Astrocyte of the cerebellum (primary cell): ENCODE measurements around the gene PAFAH1B1.
"Not testable (repeated sequence)": the region's sequence is repeated elsewhere in the genome, so short reads cannot be mapped to it uniquely, and the experiment has no call there.

Experiments
- DNase-seq: peaks from one replicate; pipeline ENCODE4 v3.0.0-alpha.2; 2011; ENCODE audit warnings: low read depth
- H3K4me3 ChIP-seq: 2 replicates; pipeline ENCODE4 v1.5.1; 2011; ENCODE audit warnings: mild to moderate bottlenecking, low read depth, low read length, moderate library complexity
- CTCF ChIP-seq: IDR thresholded peaks from 2 replicates; pipeline ENCODE4 v1.5.1; 2012; ENCODE audit warnings: low read length, low read depth, moderate library complexity, mild to moderate bottlenecking; ENCODE audit errors: missing control alignments
- in situ Hi-C: cut with HindIII; loops from 2 replicates; pipeline ENCODE4 v1.10.0; 2017; ENCODE audit warnings: low sequenced_read_pairs

The PAFAH1B1 gene

DNA sequence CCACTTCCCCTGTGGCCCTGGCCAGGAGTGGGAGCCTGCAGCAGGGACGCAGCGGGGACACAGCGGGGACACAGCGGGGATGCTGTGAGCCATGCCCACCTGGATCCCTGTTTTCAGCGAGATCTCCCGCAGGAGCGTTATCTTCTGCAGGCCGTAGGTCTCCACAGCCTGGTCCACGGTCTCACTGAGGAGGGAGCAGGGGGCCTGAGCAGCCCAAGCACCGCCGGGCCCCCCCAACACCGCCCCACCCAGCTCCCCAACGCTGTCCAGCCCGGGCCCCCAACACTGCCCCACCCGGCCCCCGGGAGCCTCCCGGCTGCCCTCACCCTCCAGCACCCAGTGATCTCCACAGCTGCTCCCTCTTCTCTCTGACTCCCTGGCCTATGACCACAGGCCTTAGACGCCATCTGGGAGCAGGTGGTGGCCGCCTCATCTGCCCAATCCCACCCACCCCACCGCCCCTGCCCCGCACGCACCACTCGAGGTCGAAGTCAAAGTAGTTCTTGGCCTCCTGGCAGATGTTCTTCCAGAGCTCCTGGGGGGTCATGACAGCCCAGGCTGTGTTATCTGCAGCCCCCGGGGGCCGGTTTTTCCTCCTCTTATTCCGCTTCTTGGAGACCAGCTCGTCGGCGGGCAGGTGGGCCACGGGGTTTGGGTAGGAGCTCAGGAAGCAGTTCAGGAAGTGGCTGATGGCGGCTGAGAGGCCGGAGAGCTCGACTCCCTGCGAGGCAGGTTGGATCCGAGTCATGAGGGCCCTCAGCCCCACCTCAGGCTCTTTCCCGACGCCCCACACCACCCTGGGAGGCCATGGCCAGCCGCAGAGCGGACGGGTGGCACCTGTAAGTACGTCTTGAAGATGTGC, 101.2 kb downstream of the PAFAH1B1 start:
- in situ Hi-C loops: no loop called here
- no peak for TF ChIP-seq CTCF
- no peak overlapping the region for H3K4me3 ChIP-seq
- no peak for DNase-seq

DNA sequence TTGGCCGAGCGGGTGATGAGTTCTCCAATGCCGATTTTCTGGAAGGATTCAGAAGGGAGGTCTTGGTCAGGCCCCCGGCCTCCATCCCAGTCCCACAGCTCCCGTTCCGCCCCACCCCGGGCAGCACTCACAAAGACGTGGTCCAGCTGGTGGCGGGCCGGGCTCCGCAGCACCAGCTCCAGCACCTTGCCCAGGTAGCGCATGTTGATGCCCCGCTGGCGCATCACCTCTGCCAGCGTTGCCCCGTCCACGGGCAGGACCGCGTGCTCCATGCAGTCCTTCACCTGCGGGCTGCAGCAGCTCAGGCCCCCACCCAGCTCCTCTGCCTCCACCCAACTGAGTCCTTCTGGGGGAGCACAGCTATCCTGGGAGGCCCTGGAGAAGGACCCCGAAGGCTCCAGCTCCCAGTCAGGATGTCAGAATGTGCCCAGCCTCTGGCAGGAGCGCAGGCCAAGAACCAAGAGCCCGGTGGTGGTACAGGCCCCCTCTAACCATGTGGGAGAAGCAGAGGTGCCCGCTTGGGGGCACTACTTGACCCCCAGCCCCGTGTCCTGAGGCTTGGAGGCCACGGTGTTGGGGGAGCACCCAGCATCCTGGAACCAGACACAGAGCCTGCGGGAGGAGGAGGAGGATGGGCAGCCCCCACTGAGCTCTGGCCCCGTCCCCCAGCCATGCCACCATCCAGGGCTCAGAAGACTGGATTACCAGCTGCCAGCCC, 101.9 kb downstream of the PAFAH1B1 start:
- H3K4me3 ChIP-seq: no peak overlapping the region
- in situ Hi-C loops: no loop called here
- no peak for DNase-seq
- TF ChIP-seq CTCF: no peak

DNA sequence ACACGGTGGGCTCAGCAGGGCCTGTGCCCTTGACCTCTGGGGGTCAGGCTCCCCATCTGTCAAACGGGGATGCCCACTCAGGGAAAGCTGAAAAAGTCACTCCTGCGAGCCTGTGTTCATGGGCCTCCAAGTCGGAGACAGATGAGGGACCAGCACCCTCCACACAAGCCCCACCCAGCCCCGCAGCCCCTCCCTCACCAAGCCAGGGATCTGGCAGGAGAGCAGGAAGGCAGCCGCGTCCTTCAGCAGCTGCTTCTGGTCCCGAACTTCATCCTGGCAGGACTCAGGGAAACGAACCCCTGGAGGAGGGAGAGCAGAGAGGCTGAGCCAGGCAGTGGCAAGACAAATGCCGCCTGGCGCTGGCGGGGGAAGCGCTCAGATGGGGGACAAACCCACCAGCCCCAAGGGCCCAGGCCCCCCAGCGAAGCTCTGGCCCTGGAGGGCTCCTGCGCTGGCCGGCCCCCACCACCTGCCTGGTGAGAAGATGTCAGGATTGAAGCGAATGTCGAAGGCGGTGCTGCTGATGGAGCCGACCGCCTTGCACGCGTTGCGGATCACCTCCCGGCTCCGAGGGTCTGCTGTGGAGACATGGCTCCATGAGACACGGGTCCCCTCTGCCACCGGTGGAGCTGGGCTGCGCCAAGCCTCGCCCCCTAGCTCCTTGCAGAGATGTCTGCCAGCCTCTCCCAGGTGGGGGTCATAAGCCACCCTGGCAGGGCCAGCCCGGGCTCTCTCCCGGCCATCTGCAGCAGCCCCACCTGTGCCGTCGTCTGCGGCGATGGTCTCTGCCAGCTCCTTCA, 102.7 kb downstream of the PAFAH1B1 start:
- no peak for DNase-seq
- no peak for TF ChIP-seq CTCF
- in situ Hi-C loops: no loop called here
- no peak overlapping the region for H3K4me3 ChIP-seq

DNA sequence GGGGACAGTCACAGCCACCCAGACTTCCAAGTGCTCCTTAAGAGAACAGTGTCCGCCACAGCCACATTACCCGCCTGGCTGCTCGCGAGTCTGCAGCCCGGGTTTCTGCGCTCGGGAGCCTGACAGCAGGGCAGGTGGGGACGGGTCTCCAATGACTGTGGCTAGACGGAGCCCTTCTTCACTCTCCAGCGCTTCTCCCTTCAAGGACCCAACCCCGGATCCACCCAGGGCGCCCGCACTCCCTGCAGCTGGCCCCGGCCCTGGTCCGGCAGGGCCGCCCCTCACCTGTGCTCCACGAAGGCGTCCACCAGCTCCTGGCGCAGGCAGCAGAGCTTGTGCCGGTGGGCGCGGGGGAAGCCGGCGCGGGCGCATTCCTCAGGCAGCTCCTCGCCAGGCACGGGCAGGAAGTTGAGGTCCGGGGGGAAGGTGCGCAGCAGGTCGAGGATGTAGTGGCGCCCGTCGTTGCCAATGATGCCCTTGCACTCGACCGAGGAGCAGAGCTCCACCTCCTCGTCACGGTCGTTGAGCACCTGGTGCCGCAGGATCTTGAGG, 104.2 kb downstream of the PAFAH1B1 start:
- H3K4me3 ChIP-seq: no peak overlapping the region
- DNase-seq: no peak
- TF ChIP-seq CTCF: no peak
- in situ Hi-C loops: no loop called here

DNA sequence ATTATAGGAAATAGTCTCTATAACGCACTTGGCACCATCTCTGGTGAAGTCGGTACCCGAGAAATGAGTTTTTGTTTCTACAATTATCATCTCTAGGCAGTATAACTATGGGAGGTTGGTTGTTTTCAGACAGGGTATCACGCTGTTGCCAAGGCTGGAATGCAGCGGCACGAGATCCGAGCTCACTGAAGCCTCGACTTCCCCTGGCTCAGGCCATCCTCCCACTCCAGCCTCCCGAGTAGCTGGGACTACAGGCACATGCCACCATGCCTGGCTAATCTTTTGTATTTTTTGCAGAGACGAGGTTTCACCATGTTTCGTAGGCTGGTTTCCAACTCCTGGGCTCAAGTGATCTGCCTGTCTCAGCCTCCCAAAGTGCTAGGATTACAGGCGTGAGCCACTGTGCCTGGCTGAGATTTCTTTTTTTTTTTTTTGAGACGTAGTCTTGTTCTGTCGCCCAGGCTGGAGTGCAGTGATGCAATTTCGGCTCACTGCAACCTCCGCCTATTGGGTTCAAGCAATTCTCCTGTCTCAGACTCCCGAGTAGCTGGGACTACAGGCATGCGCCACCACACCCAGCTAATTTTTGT, 105.9 kb downstream of the PAFAH1B1 start:
- DNase-seq, in situ Hi-C loops, H3K4me3 ChIP-seq: not testable (repeated sequence)

- no peak for DNase-seq
- TF ChIP-seq CTCF: no peak
- H3K4me3 ChIP-seq: no peak overlapping the region
- in situ Hi-C loops: no loop called here
Measured at GRCh38 chr17:2700030-2700490, 106.6 kb downstream of the PAFAH1B1 start.
